HL-60 (cell line): ENCODE data around the gene PADI6.

ENCODE experiments used
- DNase-seq, 2 experiments: peaks; one replicate each; pipeline ENCODE4 v3.0.0-alpha.2; 2010 to 2020; ENCODE audit warnings: low read depth in 1 of 2, low spot score in 1 of 2
- H3K27ac ChIP-seq: fragments of 250-450 bp; sonication (Bioruptor Pico); replicated peaks from 2 replicates; pipeline ENCODE4 v1.5.1; 2020; ENCODE audit warnings: mild to moderate bottlenecking, moderate library complexity
- H3K27me3 ChIP-seq: fragments of 250-450 bp; sonication (Bioruptor Pico); 2 replicates; pipeline ENCODE4 v1.5.1; 2021; ENCODE audit warnings: mild to moderate bottlenecking, moderate library complexity; ENCODE audit not compliant: insufficient read depth, poor library complexity, severe bottlenecking
- H3K4me3 ChIP-seq: replicated peaks from 2 replicates; pipeline ENCODE4 v1.5.1; 2011; ENCODE audit warnings: mild to moderate bottlenecking, control low read depth, low read length; ENCODE audit not compliant: insufficient read depth
- GABPA ChIP-seq: IDR thresholded peaks from 2 replicates; pipeline ENCODE4 v1.6.1; 2012; ENCODE audit warnings: low read depth
- POLR2AphosphoS5 ChIP-seq: IDR thresholded peaks from 2 replicates; pipeline ENCODE4 v1.6.1; 2012; ENCODE audit warnings: low read depth
- SPI1 ChIP-seq: IDR thresholded peaks from 2 replicates; pipeline ENCODE4 v1.6.1; 2012; ENCODE audit warnings: low read depth, mild to moderate bottlenecking, borderline replicate concordance
- TF ChIP-seq, protein P1 (sequence below): IDR thresholded peaks from one replicate; pipeline ENCODE4 v1.5.1; 2011; ENCODE audit warnings: low read length, control low read depth, inconsistent platforms; ENCODE audit not compliant: insufficient read depth
- TF ChIP-seq, protein P2 (sequence below): IDR thresholded peaks from 2 replicates; pipeline ENCODE4 v1.6.1; 2012; ENCODE audit warnings: low read depth; ENCODE audit not compliant: insufficient replicate concordance

Gene PADI6

DNA sequence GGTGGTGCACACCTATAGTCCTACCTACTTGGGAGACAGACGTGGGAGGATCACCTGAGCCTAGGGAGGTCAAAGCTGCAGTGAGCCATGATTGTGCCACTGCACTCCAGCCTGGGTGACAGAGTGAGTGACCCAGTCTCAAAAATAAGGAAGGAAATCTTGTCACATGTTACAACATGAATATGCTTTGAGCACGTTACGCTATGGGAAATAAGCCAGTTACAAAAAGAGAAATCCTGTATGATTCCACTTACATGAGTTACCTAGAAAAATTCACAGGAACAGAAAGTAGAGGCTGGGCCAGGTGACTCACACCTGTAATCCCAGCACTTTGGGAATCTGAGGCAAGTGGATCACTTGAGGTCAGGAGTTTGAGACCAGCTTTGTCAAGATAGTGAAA, 6.7 kb upstream of the PADI6 start:
- TF ChIP-seq SPI1 (no peak), GABPA (no peak), POLR2AphosphoS5 (no peak)
- TF ChIP-seq, protein P1, sequence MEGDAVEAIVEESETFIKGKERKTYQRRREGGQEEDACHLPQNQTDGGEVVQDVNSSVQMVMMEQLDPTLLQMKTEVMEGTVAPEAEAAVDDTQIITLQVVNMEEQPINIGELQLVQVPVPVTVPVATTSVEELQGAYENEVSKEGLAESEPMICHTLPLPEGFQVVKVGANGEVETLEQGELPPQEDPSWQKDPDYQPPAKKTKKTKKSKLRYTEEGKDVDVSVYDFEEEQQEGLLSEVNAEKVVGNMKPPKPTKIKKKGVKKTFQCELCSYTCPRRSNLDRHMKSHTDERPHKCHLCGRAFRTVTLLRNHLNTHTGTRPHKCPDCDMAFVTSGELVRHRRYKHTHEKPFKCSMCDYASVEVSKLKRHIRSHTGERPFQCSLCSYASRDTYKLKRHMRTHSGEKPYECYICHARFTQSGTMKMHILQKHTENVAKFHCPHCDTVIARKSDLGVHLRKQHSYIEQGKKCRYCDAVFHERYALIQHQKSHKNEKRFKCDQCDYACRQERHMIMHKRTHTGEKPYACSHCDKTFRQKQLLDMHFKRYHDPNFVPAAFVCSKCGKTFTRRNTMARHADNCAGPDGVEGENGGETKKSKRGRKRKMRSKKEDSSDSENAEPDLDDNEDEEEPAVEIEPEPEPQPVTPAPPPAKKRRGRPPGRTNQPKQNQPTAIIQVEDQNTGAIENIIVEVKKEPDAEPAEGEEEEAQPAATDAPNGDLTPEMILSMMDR: no peak
- TF ChIP-seq, protein P2, sequence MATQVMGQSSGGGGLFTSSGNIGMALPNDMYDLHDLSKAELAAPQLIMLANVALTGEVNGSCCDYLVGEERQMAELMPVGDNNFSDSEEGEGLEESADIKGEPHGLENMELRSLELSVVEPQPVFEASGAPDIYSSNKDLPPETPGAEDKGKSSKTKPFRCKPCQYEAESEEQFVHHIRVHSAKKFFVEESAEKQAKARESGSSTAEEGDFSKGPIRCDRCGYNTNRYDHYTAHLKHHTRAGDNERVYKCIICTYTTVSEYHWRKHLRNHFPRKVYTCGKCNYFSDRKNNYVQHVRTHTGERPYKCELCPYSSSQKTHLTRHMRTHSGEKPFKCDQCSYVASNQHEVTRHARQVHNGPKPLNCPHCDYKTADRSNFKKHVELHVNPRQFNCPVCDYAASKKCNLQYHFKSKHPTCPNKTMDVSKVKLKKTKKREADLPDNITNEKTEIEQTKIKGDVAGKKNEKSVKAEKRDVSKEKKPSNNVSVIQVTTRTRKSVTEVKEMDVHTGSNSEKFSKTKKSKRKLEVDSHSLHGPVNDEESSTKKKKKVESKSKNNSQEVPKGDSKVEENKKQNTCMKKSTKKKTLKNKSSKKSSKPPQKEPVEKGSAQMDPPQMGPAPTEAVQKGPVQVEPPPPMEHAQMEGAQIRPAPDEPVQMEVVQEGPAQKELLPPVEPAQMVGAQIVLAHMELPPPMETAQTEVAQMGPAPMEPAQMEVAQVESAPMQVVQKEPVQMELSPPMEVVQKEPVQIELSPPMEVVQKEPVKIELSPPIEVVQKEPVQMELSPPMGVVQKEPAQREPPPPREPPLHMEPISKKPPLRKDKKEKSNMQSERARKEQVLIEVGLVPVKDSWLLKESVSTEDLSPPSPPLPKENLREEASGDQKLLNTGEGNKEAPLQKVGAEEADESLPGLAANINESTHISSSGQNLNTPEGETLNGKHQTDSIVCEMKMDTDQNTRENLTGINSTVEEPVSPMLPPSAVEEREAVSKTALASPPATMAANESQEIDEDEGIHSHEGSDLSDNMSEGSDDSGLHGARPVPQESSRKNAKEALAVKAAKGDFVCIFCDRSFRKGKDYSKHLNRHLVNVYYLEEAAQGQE: no peak
- peak in 1 of 2 experiments; percentile 60 for DNase-seq
- Histone ChIP-seq H3K27me3 (no peaks in the 10 kb centered on the region), H3K27ac (peak overlapping the region; percentile 47), H3K4me3 (no peak overlapping the region)

DNA sequence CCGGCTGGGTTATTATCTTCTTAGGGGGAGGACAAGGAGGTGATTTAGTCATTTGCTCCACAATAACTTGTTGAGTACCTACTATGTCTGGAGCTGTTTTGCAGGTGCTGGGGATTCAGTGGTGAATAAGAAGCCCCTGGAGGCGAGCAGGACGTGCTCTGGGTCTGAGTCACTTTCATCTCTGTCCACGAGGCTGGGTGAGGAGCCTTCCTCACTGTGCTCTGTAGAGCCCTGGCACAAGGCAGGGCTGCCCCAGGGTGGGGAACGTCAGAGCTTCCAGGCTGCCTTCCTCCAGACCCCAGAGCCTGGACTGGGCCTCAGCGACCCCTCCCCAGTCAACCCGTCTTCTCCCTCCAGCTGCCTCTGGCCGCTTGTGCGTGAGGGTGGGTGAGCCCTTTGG, 2.5 kb upstream of the PADI6 start:
- TF ChIP-seq GABPA (no peak), SPI1 (no peak), POLR2AphosphoS5 (no peak)
- TF ChIP-seq, protein P2: no peak
- TF ChIP-seq, protein P1: no peak

DNA sequence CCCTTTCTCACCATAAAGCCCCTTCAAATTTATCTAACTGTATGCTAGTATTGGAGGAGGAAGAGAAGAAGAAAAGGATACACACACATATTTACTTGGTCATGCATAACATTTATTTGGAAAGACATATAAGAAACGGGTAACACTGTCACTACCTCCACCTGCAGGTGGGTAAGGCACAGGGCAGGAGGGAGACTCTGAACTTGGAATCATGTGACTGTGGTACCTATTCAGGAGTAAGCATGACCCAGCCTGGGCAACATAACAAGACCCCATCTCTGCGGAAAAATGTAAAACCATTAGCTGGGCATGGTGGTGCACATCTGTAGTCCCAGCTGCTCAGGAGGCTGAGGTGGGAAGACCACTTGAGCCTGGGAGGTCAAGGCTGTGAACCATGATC, 1.4 kb upstream of the PADI6 start:
- no peak overlapping the region for H3K4me3 ChIP-seq
- H3K27me3 ChIP-seq: no peaks in the 10 kb centered on the region
- no peak for DNase-seq
- no peak overlapping the region for H3K27ac ChIP-seq
- TF ChIP-seq, protein P2: no peak
- TF ChIP-seq POLR2AphosphoS5: no peak
- TF ChIP-seq, protein P1: peak; percentile 23
- no peak for TF ChIP-seq GABPA
- no peak for TF ChIP-seq SPI1

More for the DNA sequence above, 2.5 kb upstream of the PADI6 start:
- Histone ChIP-seq H3K27ac (no peak overlapping the region), H3K27me3 (no peaks in the 10 kb centered on the region), H3K4me3 (no peak overlapping the region)
- DNase-seq: no peak
